ENCODE measurements around the gene PIGM.

Gene PIGM

DNA sequence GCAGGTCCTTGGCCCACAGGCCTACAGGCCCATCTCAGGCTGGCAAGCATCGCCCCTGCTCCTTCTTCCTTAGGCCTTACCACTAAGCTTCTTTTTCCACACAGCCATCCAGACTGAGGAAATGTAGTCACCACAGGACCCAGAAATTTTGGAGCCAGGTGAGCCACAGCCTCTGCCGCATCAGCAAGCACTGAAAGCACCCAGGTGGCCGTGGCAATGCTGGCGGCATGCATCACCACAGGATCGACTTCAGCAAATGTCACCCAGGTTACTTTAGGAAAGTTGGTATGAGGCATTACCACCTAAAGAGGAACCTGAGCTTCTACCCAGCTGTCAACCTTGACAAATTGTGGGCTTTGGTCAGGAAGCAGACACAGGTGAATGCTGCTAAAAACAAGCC, 11.6 kb downstream of the PIGM start:
- DNase-seq, result no peak

DNA sequence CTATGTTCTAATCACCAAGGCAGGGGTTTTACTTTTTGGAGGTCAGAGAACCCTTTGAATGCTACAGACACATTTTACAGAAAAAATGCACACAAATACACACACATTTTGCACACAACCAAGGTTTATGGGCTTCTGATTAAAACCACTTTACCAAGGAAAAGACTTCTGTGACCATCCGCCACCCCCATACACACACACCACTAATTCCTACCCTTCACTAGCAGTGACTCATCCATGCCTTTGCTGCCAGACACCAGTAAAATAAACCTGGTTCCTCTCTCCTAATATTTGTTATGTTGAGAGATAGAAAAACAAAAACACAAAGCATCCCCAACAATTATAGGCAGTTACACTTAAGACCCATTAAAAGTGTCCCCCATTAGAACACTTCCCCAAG, 12.9 kb downstream of the PIGM start:
- DNase-seq, result no peak

DNA sequence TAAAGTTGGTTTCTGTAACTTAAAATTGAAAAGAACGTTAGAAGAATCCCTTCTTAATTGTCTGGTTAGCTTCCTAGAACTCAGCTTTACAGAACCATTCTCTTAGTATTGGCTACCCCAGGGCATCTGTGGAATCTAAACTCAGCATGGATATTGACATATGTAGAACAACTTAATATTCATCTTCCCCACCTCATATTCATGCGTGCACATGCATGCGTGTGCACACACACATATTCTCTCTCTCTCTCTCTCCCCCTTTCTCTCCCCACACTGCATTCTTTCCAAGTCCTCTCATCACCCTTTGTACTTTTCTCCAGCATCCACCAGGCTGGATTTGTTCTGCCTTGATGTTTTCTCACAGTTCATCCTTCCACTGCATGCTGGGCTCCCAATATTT, 13.4 kb downstream of the PIGM start:
- DNase-seq, result no peak

DNA sequence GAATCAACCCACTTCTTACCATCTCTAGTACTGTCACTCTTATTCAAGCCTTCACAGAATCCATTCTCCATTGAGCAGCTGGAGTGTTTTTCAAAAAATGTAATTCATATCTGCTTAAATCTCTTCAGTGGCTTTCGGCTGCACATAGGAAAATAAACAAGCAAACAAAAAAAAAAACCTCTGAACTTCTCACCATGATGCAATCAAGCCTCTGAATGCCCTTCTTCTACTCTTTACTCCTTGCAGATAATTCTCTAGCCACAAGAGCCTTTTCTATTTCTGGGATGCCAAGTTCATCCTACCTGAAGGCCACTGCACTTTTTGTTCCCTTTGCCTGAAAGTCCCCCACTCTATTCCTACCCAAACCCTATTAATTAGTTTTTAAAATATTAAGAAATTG, 14.2 kb downstream of the PIGM start:
- DNase-seq, result no peak

DNA sequence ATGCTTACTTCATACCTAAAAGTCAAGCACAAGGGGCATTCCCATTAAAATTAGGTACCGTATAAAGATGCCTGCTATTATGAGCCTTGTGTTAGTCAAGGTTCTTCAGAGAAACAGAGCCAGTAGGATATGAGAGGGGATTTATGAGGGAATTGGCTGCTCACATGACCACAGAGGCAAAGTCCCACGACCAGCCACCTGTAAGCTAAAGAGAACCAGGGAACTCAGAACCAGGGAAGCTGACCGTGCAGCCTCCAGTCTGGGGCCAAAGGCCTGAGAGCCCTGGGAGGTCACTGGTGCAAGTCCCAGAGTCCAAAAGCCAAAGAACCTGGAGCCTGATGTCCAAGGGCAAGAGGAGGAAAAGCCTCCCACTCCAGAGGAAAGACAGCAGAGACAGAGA, 20.0 kb downstream of the PIGM start:
- no peak for DNase-seq

DNA sequence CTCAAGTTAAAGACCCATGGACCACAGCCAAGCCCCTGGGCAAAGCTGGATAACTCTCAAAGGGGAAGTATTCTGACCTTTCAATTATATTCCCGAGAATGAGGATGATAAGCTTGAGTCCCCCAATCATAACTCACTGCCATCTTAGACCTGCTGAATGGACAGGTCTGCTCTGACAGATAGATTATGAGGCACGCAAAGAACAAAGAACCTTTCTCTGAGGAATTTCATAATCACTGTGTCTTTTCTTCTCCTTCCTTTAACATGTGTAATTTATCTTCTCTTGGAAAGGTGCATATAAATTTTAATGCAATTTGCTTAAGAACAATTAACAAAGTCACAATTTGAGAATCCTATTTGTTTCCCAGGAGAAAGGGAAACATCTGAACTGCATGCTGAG, 22.0 kb downstream of the PIGM start:
- no peak for DNase-seq

DNA sequence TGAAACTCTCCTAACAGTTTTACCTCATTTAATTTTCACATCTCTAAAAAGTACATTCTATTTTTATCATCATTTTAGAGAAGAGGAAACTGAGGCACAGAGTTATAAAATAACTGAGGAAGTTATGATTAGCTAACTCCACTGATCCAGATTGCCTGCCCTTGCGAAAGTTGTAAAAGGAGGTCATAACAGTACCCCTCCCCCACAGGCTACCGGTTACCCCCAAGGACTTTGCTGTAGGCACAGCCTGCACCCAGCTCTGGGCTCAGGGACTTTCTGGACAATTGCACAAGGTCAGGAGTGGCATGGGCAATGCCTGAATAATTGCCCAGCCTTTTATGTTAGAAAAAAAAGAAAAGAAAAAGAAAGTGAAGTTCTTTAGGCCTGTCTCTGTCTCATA, 22.7 kb downstream of the PIGM start:
- DNase-seq, result no peak

DNA sequence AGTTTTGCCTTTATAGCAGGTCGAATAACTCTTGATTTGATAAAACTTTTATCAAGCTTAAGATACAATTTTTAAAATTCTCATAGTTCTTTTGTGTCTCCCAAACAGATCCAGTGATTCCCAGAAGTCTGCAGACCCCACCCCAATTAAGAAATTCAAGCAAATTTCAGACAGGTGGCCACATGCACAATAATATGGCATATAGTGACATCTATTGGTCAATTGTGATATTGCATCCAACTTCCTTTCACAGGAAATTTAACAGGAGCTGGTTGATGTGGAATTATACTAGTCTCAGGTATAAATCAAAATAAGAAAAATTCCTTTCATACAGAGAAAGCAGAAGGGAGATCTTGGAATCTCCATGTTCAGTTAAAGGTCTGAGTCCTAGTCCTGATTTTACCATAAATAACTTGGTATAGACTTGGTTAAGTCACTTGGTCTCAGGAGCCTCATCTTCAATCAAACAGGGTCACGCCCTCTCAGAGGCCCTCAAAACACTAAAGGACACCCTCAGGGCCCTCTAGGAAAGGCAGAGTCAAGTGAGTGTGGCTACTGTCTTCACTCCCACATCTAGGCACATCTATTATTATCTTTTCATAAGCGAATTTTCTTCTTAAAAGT, 24.1 kb downstream of the PIGM start:
- peak; percentile 42 for DNase-seq

DNA sequence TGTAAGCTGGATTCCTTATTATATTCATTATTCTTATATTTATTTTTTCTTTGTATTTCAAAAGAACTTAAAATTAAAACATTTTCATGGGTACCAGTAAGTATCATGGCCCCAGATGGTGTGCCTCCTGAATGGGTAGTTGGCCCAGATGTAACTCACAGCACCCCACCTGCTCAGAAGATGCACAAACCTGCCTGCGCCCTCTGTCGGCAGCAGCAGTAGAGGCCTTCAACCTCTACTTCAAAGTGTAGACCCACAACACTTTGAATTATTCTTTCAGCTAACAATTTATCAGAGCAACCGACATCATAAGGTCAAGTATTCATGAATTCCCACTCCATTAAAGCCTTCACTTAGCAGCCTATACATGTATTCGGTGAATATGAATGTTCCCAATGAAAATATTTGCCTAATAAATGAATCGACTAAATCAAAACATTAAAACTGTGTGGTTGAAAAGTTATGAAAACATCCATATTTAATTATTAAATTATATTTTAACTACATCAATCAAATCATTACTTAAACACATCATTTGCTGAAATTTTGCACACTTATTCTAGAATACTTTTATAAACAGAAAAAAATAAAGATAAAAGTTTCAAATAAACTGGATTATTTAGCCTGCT, 25.4 kb downstream of the PIGM start:
- peak; percentile 82 for DNase-seq

DNA sequence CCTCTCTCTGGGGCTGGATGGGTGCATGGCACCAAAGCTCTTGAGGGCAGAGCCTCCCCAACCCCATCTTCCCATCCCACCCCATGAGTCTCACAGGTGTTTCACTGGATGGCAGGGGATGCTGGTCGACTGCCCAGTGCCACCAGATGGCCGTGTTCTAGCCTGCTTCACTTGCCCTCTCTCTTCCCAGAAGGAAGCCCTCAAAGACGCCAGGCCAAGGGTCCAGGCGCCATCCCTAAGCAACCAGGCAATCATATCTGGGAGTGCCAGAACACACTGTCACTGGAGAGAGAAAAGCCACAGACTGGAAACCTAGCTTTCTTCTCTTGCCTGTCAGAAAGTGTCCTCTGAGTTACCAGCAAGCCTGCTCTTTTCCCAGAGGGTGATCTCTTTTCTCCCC, 26.7 kb downstream of the PIGM start:
- DNase-seq, result no peak

DNA sequence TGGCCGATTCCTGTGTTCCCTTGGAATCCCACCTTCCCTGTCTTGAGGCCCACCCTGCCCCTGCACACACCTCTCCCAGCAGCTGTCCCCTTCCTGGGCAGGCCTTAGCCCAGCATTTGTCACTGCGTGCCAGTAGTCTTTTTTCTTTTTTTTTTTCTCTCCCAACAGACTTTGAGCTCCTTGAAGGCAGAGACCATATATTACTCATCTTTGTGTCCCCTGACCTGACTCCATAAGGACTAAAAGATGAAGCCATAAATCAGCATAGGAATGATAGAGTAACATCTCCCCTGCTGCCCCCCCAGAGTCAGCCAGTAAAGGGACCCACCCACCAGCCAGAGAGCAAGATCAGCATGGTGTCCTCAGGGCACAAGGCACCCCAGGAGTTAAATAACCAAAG, 27.4 kb downstream of the PIGM start:
- no peak for DNase-seq

DNA sequence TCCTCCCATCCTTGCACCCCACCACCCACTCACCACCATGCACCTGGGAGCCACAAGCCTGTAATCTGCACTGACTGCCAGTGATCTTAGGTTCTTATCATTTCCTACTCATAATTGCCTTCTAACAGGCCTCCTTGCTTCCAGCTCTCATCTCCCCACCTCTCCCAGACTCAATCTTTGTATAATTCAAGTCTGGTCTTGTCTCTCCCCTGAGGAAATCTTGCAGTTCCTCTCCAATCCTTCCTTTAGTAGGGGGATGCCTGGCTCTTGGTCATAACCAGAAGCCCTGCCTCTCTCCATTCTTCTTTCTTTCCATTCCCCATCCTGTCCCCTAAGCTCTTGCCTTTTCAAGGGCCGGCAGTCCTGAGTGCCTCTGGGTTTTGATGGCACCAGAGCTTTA, 27.8 kb downstream of the PIGM start:
- no peak for DNase-seq

DNA sequence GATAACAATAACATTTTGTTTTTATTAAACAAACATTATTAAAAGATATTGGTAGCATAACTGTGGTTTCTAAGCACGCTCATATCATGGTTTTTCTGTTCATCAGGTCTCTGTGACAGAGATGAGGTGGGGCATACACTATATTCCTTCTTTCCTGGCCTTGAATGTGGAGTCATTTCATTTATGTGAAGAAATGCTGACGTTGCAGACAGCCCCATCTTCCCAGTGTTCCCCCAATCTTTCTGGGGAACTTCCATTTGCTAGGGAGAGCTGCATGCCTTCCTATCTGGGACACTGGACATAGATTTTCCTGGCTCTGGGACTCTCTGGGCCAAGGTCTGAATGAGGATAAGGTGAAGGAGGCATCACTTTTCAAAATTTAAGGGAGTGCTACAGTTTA, 30.4 kb downstream of the PIGM start:
- DNase-seq, result no peak

DNA sequence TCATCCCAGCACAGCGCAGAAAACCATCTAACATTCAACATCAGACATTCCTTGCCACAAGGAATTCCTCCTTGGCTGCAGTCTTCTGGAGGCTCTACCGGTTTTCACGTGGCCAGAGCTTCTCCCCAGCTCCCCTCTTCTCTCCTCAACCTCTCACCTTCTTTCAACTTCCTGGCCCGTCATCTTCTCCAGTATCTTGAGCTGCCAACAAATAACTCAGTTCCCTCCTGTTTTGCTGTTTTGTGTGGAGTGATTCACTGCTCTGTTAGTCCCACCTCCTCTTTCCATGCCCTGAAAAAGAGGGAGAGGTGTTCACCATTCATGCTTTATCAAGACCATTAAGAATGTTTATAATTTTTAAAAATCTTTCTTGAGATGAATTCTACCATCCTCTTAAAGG, 32.6 kb downstream of the PIGM start:
- DNase-seq, result no peak

DNA sequence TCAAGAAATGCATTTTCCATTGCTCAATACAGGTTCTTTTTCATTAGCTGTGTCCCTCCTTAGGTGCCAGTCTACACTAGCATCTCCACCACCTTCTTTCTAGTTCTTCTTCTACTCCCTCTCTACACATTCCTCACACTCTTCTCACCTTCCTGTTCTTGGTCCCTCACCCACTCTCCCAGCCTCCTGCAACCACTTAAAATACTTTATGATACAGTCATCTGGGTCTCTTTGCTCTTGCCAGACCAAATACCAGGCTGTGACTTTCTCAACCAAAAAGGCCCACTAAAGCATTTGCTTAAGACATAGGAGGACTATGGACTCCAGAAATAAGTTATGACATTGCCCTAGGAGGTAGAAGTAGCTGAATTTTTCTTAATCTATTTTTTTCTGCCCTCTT, 35.1 kb downstream of the PIGM start:
- DNase-seq, result no peak

DNA sequence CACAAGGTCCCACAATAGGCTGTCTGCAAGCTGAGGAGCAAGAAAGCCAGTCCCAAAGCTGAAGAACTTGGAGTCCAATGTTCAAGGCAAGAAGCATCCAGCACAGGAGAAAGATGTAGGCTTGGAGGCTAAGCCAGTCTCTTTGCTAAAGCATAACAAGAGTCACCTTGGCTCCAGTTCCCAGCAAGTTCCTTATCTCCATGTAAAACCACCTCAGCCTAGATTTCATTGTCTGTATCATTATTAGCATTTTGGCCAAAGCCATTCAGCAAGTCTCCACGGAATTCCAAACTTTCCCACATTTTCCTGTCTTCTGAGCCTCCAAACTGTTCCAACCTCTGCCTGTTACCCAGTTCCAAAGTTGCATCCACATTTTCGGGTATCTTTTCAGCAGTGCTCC, 36.9 kb downstream of the PIGM start:
- no peak for DNase-seq

DNA sequence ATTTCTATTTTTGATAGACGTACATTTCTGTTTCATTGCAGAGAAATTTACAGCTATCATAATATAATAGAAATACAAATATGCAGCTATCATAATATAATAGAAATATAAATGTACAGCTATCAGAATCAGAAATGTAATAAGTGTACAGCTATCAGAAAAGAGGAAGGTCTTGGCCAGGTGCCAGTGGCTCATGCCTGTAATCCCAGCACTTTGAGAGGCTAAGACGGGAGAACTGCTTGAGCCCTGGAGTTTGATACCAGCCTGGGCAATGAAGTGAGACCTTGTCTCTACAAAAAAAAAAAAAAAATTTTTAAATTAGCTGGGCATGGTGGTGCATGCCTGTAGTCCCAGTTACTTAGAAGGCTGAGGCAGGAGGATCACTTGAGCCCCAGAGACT, 37.9 kb downstream of the PIGM start:
- peak; percentile 9 for DNase-seq

DNA sequence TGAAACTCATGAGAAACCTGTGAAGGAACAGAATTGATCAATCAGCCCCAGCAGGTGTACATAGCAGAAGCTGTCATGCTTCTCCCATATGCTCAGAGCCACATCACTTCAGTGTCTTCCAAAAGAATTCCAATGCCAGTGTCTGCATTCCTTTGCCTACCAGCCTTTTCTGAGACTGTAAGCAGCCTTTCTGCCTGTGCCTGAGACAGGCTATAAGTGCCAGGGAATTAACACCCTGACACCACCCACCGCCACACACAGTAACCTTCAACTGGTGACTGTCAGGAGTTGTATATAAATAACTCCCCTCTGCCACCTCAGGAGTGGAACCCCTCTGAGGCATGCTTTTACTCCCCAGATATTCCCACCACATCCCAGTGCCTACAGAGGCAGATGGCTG, 39.6 kb downstream of the PIGM start:
- no peak for DNase-seq

DNA sequence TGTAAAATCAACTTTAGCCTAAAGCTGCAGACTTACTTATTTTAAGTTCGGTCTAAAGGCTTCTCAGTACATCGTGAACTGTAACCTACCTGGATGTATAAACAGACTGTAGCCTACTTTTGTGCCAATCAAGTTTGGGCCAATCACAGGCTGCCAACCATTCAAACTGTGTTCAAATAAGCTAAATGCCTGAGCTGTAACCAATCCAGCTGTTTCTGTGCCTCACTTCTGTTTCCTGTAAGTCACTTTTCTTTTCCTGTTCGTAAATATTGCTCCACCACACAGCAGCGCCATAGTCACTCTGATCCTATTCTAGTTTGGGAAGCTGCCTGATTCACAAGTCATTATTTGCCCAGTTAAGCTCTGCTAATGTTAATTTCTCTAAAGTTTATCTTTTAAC, 40.3 kb downstream of the PIGM start:
- DNase-seq, result no peak

DNA sequence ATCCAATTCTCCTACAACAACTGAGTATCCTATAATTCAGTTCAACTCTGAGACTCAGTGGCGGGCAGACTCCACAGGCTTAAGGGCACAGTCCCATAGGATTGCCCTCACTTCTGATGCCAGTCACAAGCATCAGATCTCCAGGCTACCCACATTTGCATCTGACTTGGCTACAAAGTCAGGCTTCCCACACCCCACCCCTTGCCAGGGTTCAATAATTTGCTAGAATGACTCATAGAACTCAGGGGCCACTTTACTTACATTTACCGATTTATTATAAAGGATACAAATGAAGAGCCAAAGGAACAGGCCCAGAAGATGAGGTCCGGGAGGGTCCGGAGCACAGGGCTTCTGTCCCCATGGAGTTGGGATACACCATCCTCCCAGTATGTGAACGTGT, 41.8 kb downstream of the PIGM start:
- no peak for DNase-seq

DNA sequence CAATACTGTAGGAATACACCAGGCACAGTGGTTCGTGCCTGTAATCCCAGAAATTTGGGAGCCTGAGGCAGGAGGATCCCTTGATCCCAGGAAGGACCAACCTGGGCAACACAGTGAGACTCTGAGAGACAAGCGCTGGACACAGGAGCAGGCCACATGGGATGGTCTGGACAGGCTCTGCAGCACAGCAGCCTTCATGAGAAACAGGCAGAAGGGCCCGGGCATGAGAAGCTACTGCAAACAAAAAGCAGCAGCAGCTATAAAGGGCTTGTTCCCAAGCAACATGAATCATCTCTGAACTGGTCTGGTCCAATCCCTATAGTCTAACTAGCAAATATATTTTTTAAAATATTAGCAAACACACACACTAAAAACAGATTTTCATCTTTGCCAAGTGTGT, 42.2 kb downstream of the PIGM start:
- DNase-seq, result no peak

DNA sequence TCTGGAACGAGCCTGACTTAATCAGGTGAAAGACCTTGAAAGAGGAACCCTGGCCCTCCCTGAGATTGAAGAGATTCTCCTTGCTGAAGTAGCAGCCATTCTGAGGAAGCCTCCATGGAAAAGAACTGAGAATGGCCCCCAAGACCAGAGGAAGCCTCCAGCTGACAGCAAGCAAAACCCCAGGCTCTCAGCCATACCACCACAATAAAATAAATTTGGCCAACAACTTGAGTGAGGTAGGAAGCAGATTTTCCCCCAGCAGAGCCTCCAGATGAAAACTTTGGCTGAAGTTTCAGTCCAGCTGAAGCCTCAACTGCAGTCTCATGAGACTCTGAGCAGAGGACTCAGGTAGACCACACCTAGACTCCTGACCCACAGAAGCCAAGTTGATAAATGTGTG, 43.8 kb downstream of the PIGM start:
- DNase-seq, result no peak

DNA sequence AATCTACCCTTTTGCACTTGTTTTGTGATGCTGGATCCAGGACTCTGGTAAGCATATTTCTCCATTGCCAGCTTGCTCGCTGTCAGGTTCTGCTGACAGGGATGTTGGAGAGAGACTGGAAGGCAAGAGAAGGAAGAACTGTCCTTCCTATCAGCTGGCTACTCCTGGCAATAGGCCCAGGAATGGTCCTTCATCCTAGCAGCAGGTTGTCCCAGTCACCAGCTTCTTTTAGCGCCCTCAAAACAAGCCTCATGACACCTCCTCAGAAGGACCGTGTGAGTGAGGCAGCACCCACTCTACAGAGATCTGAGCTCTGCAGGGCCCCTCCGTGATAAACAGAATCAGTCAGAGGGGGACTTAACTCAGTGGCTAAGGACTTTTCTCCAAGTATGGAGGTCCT, 44.6 kb downstream of the PIGM start:
- DNase-seq, result no peak

DNA sequence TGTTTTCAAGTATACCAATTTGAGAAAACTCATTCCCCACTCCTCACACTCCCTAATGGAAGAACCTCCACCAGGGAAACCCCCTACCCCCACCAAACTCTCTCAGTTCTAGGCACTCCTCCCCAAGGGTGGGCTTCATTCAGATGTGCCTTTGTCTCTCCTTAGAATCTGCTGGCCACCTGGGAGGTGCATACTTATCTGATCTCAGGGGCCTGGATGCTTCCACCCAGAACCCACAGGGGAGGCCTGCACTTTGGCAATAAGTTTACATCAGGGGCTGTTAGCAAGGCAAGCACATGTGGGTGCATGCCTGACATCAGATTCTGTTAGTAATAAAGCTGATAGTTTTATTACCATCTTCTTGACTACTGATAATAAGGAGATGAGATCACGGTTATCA, 45.3 kb downstream of the PIGM start:
- DNase-seq, result no peak

DNA sequence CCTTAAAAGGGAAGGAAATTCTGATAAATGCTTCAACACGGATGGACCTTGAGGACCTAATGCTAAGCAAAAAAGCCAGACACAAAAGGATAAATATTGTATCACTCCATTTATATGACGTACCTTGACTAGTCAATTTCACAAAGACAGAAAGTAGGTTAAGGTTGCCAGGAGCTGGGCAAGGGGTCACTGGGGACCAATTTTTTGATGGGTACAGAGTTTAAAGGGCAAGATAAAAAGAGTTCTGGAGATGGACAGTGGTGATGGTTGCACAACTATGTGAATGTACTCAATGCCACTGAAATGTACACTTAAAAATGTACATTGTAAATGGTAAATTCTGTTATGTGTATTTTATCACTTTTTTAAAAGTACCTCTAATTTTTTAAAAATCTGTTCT, 45.7 kb downstream of the PIGM start:
- no peak for DNase-seq

DNA sequence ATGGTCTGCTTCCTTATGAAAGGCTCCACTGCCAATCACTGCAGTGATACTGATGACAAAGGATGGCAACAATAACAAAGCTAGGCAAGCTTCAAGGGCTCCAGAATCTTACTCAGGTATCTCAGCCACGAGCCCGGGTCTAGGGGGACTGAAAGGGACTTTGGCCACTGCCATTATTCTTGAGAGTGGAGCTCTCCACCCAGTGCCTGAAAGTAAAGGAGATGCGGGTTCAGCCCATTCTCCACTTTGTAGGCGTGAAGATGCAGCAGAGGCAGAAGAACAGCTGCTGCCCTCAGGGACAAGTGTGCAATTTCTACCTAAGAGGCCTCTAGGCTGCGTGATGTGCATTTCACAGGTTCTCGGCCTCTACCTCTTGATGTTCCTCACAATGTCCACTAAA, 46.3 kb downstream of the PIGM start:
- no peak for DNase-seq
